ENCODE results near the gene SLC25A21. TPM values are rescaled to one million over a fixed set of nuclear protein-coding genes. Genes with fewer than 3 reads are reported as not detected.

SLC25A21 gene
- total RNA-seq, 1 donor from 2014 or later: 2.3 TPM

- Mint-ChIP-seq H3K27ac (no peak overlapping the region), H3K9me3 (no peaks in the 10 kb centered on the region), H3K4me3 (no peak overlapping the region)
Observed at GRCh38 chr14:37060496-37061260, 111.7 kb downstream of the SLC25A21 start.

GRCh38 chr14:37057776-37058175 is 114.6 kb downstream of the SLC25A21 start:
- Mint-ChIP-seq H3K4me3 (no peak overlapping the region), H3K4me1 (no peaks in the 10 kb centered on the region), H3K27ac (no peak overlapping the region), H3K36me3 (no peaks in the 10 kb centered on the region), H3K9me3 (peaks cover 13% of the 10 kb centered on the region), H3K27me3 (ENCODE audit: low read depth) (no peaks in the 10 kb centered on the region)
- no peak for TF ChIP-seq CTCF (IDR thresholded peaks at IDR 0.05; ENCODE audit: unreplicated experiment)
- DNase-seq (ENCODE audit: low spot score in 2 of 2, unreplicated experiment in 2 of 2): no peak

More at GRCh38 chr14:37060496-37061260, 111.7 kb downstream of the SLC25A21 start:
- no peak for DNase-seq (ENCODE audit: low spot score in 2 of 2, unreplicated experiment in 2 of 2)
- no peaks in the 10 kb centered on the region for H3K4me1 Mint-ChIP-seq
- no peak for TF ChIP-seq CTCF (IDR thresholded peaks at IDR 0.05; ENCODE audit: unreplicated experiment)
- no peaks in the 10 kb centered on the region for H3K36me3 Mint-ChIP-seq
- H3K27me3 Mint-ChIP-seq (ENCODE audit: low read depth): no peaks in the 10 kb centered on the region

- Mint-ChIP-seq H3K9me3 (peaks cover 13% of the 10 kb centered on the region), H3K4me3 (no peak overlapping the region), H3K36me3 (no peaks in the 10 kb centered on the region), H3K4me1 (no peaks in the 10 kb centered on the region), H3K27ac (no peak overlapping the region), H3K27me3 (ENCODE audit: low read depth) (no peaks in the 10 kb centered on the region)
- TF ChIP-seq CTCF (IDR thresholded peaks at IDR 0.05; ENCODE audit: unreplicated experiment): no peak
- DNase-seq (ENCODE audit: low spot score in 2 of 2, unreplicated experiment in 2 of 2): no peak
Observed at GRCh38 chr14:37056473-37056872, 115.9 kb downstream of the SLC25A21 start.

GRCh38 chr14:37054869-37055268 is 117.5 kb downstream of the SLC25A21 start:
- H3K4me3 Mint-ChIP-seq: no peak overlapping the region

GRCh38 chr14:37054144-37054543 is 118.3 kb downstream of the SLC25A21 start:
- Mint-ChIP-seq H3K4me3 (no peak overlapping the region), H3K36me3 (no peaks in the 10 kb centered on the region), H3K27ac (no peak overlapping the region), H3K27me3 (ENCODE audit: low read depth) (no peaks in the 10 kb centered on the region), H3K4me1 (no peaks in the 10 kb centered on the region), H3K9me3 (peaks cover 13% of the 10 kb centered on the region)
- no peak for TF ChIP-seq CTCF (IDR thresholded peaks at IDR 0.05; ENCODE audit: unreplicated experiment)
- no peak for DNase-seq (ENCODE audit: low spot score in 2 of 2, unreplicated experiment in 2 of 2)

More at GRCh38 chr14:37054869-37055268, 117.5 kb downstream of the SLC25A21 start:
- Mint-ChIP-seq H3K36me3 (no peaks in the 10 kb centered on the region), H3K27me3 (ENCODE audit: low read depth) (no peaks in the 10 kb centered on the region), H3K9me3 (peaks cover 13% of the 10 kb centered on the region), H3K4me1 (no peaks in the 10 kb centered on the region), H3K27ac (no peak overlapping the region)
- DNase-seq (ENCODE audit: low spot score in 2 of 2, unreplicated experiment in 2 of 2): no peak
- TF ChIP-seq CTCF (IDR thresholded peaks at IDR 0.05; ENCODE audit: unreplicated experiment): no peak
